22Rv1 (cell line): ENCODE measurements around the gene MRPS7.

Source experiments
- ZFX ChIP-seq: fragments of 450-650 bp; IDR thresholded peaks from 2 replicates; pipeline ENCODE4 v1.6.1; 2017; ENCODE audit warnings: antibody characterized with exemption, borderline replicate concordance
- TF ChIP-seq, protein P1 (sequence below): fragments of 450-650 bp; IDR thresholded peaks from 2 replicates; pipeline ENCODE4 v1.5.1; 2017; ENCODE audit warnings: mild to moderate bottlenecking

DNA sequence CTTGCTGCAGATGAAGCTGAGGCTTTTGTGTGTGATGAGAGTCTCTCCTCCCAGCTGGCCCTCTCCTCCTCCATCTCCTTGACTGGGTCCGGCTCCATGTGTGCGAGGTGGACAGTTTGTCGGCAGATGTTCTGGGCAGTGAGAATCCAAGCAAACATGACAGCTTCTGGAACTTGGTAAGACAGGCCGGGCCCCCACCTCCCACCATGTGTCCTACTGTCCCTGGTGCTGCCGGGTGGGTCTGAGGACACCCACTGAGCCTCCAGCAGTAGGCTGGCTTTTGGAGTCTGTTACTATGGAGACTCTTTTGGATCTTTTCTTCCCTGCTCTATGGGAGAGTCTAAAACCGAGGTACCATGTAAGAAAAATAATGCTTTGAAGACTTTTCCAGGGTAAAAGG is 43.5 kb upstream of the MRPS7 start:
- TF ChIP-seq, protein P1, sequence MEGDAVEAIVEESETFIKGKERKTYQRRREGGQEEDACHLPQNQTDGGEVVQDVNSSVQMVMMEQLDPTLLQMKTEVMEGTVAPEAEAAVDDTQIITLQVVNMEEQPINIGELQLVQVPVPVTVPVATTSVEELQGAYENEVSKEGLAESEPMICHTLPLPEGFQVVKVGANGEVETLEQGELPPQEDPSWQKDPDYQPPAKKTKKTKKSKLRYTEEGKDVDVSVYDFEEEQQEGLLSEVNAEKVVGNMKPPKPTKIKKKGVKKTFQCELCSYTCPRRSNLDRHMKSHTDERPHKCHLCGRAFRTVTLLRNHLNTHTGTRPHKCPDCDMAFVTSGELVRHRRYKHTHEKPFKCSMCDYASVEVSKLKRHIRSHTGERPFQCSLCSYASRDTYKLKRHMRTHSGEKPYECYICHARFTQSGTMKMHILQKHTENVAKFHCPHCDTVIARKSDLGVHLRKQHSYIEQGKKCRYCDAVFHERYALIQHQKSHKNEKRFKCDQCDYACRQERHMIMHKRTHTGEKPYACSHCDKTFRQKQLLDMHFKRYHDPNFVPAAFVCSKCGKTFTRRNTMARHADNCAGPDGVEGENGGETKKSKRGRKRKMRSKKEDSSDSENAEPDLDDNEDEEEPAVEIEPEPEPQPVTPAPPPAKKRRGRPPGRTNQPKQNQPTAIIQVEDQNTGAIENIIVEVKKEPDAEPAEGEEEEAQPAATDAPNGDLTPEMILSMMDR = no peak
- TF ChIP-seq ZFX = no peak
